GM12864 (cell line): ENCODE data around the gene FGF1.

Experiments used
- DNase-seq: peaks from one replicate; pipeline ENCODE4 v3.0.0-alpha.2; 2011; ENCODE audit warnings: low read depth
- H3K4me3 ChIP-seq: 2 replicates; pipeline ENCODE4 v1.5.1; 2011; ENCODE audit warnings: mild to moderate bottlenecking, low read depth, low read length, control low read depth
- CTCF ChIP-seq: IDR thresholded peaks from 2 replicates; pipeline ENCODE4 v1.5.1; 2011; ENCODE audit warnings: low read depth, mild to moderate bottlenecking, moderate library complexity, low read length, control low read depth, inconsistent platforms; ENCODE audit errors: missing control alignments

The FGF1 gene

GRCh38 chr5:142568283-142568995 lies 117.5 kb downstream of the FGF1 start:
- TF ChIP-seq CTCF, result no peak
- no peak for DNase-seq
- H3K4me3 ChIP-seq, result no peak overlapping the region

DNA sequence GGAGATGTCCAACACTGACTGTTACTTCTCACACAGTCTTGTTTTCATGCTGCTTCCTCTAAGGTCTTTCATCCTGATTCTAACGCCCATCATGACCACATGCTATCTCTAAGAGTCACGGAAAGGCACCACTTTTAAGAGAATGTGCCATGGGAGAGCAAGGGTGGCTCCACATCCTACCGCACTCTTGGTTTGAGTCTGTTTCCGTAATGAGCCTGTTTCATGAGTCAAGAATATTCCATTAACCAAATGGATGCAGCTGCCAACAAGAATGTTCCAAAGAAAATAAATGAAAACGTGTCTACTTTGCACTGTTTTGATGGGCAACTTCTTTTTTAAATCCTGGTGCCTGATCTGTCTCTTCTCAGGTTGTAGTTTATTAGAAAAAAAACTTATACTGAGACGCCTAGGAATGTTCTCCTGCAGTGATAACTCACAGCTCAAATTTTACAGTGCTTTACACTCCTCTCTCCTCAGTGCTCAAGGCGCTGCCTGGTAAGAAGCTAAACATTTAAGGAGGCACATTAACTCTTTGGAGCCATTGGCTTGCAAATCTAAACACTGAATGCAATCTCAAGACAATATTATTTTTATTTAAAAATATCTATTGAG lies 124.3 kb downstream of the FGF1 start:
- no peak for TF ChIP-seq CTCF

DNA sequence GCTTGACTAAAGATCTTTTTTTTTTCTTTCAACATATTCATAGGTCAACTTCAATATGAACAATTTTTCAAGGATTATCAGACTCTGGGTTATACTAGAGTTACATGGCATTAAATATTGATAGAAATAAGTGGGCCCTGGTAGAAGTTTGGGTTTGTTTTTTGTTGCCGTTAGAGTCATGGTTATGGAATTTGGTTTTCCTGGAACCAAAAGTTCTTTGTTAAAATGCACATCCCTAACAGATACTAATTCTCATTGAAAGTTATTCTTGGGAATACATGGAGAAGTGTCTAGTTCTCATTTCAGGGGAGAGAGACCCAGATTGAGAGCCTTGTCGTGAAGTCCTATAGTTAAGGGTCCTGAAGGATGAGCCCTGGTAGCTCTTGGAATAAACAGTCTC lies 124.9 kb downstream of the FGF1 start:
- TF ChIP-seq CTCF, result no peak
- no peak overlapping the region for H3K4me3 ChIP-seq
- no peak for DNase-seq

More for the DNA sequence above, 124.3 kb downstream of the FGF1 start:
- DNase-seq, result no peak
- no peak overlapping the region for H3K4me3 ChIP-seq

GRCh38 chr5:142552107-142552506 lies 133.8 kb downstream of the FGF1 start:
- no peak for DNase-seq
- no peak overlapping the region for H3K4me3 ChIP-seq
- no peak for TF ChIP-seq CTCF

DNA sequence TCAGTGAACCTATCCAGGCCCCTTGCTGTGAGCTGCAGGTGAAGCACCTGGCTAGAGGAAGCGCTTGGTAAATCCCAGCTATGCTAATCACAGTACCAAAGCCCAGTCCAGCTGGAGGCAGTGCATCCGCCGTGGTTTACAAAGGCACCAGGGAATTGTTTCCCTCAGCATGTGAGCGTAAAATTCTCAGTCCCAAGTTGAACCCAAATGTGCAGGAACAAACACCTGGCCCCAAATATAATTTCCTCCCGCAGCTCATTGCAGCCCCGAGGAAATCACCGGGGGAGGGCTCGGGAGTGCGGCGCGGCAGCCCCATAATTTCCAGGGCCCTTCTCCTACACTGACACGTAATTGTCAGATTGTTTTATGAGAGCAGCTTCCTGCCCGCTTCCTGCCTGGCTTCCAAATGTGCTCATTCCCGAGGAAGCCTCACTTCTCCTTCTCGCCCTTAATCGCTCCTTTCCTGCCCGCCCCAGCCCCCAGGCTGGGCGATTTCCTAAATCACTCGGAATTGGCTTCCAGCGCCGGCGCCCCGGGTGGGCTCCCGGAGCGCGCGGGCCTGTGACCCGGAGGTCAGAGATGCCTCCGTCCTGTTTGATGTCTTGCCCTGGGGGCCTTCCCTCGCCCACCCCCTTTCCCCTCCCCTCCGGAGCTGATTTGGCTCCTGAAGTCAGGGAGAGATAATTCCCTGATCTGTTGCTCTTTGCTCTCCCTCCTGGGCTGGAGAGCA lies 134.4 kb downstream of the FGF1 start:
- no peak overlapping the region for H3K4me3 ChIP-seq
- no peak for DNase-seq
- no peak for TF ChIP-seq CTCF

DNA sequence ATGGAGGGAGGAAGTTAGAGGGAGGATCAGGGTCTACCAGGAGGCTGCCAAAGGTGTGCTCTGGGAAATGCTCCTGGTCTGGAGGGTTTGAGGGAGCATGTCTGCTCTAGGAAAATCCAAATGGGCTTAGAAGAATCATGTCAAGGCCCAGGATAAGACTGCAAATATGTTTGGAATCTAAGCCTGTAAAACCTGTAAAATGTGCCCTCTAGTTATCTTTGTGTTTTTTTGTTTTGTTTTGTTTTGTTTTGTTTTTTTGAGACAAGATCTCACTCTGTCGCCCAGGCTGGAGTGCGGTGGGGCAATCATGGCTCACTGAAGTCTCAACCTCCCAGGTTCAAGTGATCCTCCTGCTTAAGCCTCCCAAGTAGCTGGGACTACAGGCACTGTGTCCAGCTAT lies 135.4 kb downstream of the FGF1 start:
- no peak overlapping the region for H3K4me3 ChIP-seq
- no peak for TF ChIP-seq CTCF
- DNase-seq, result no peak
